Ishikawa (cell line): Measurements from ENCODE around the gene TMEM129.

ENCODE experiments used
- CEBPB ChIP-seq: IDR thresholded peaks from 2 replicates; pipeline ENCODE4 v1.6.1; 2012
- CREB1 ChIP-seq: IDR thresholded peaks from 2 replicates; pipeline ENCODE4 v1.6.1; 2012; ENCODE audit warnings: low read depth
- EGR1 ChIP-seq: IDR thresholded peaks from 2 replicates; pipeline ENCODE4 v1.6.1; 2012
- EP300 ChIP-seq: IDR thresholded peaks from 2 replicates; pipeline ENCODE4 v1.6.1; 2012; ENCODE audit warnings: borderline replicate concordance
- FOXM1 ChIP-seq: IDR thresholded peaks from 2 replicates; pipeline ENCODE4 v1.6.1; 2012; ENCODE audit warnings: low read depth, borderline replicate concordance
- RAD21 ChIP-seq: IDR thresholded peaks from 2 replicates; pipeline ENCODE4 v1.6.1; 2012; ENCODE audit warnings: low read depth
- REST ChIP-seq: IDR thresholded peaks from 2 replicates; pipeline ENCODE4 v1.6.1; 2012; ENCODE audit warnings: low read depth, mild to moderate bottlenecking
- TAF1 ChIP-seq: IDR thresholded peaks from 2 replicates; pipeline ENCODE4 v1.6.1; 2012; ENCODE audit warnings: low read depth, mild to moderate bottlenecking
- TEAD4 ChIP-seq: IDR thresholded peaks from 2 replicates; pipeline ENCODE4 v1.6.1; 2012
- USF1 ChIP-seq: IDR thresholded peaks from 2 replicates; pipeline ENCODE4 v1.6.1; 2012
- YY1 ChIP-seq: IDR thresholded peaks from 2 replicates; pipeline ENCODE4 v1.6.1; 2012; ENCODE audit warnings: low read depth

GRCh38 chr4:1674682-1675081, 46.4 kb downstream of the TMEM129 start:
- TF ChIP-seq FOXM1: no peak
- TF ChIP-seq TAF1: no peak
- no peak for TF ChIP-seq RAD21
- no peak for TF ChIP-seq EP300
- no peak for TF ChIP-seq CREB1
- no peak for TF ChIP-seq REST
- TF ChIP-seq CEBPB: no peak
- TF ChIP-seq TEAD4: no peak
- TF ChIP-seq YY1: no peak
- TF ChIP-seq EGR1: no peak
- no peak for TF ChIP-seq USF1
